ENCODE measurements around the gene OR5K3.

The OR5K3 gene

GRCh38 chr3:98404010-98404409 lies 13.5 kb downstream of the OR5K3 start:
- TF ChIP-seq TRIM28 (IDR thresholded peaks at IDR 0.05; ENCODE audit: borderline replicate concordance, low read length) (0 out of 2 replicates have a peak, but pooled peaks have one; percentile 48), ZNF600 (tag by site-specific recombination; IDR thresholded peaks at IDR 0.05) (no peak), SETDB1 (IDR thresholded peaks at IDR 0.05; ENCODE audit: insufficient read length, low read length) (peak; percentile 90), AEBP2 (tag by site-specific recombination; IDR thresholded peaks at IDR 0.05; ENCODE audit: borderline replicate concordance) (no peak), ZNF529 (tag by site-specific recombination; IDR thresholded peaks at IDR 0.05; ENCODE audit: insufficient replicate concordance) (peak; percentile 81)

GRCh38 chr3:98406034-98406433 lies 15.6 kb downstream of the OR5K3 start:
- Histone ChIP-seq H3K27ac (ENCODE audit: extremely low read depth, low read depth, low read length) (no peak overlapping the region), H3K4me3 (ENCODE audit: low read depth, low read length) (no peak overlapping the region), H3K9me3 (ENCODE audit: control insufficient read depth, insufficient read depth, low read depth, low read length) (no peaks in the 10 kb centered on the region), H3K4me1 (ENCODE audit: control insufficient read depth, insufficient read depth, low read length) (no peaks in the 10 kb centered on the region), H3K36me3 (ENCODE audit: control insufficient read depth in 2 of 2, insufficient read depth in 1 of 2, low read length in 2 of 2) (no peaks in the 10 kb centered on the region)
- TF ChIP-seq PRDM6 (tag by site-specific recombination; IDR thresholded peaks at IDR 0.05) (no peak), ZBTB17 (tag by site-specific recombination; IDR thresholded peaks at IDR 0.05) (no peak), ZNF521 (tag by site-specific recombination; IDR thresholded peaks at IDR 0.05) (no peak), ZNF621 (tag by site-specific recombination; IDR thresholded peaks at IDR 0.05) (no peak), ZNF155 (tag by site-specific recombination; IDR thresholded peaks at IDR 0.05) (no peak), ZNF211 (tag by site-specific recombination; IDR thresholded peaks at IDR 0.05; ENCODE audit: low read depth) (no peak), ZFP37 (tag by site-specific recombination; IDR thresholded peaks at IDR 0.05) (no peak), ZNF302 (tag by site-specific recombination; IDR thresholded peaks at IDR 0.05; ENCODE audit: low read depth) (no peak), AEBP2 (tag by site-specific recombination; IDR thresholded peaks at IDR 0.05; ENCODE audit: borderline replicate concordance) (no peak), ZNF426 (tag by site-specific recombination; IDR thresholded peaks at IDR 0.05) (no peak), ZNF530 (tag by site-specific recombination; IDR thresholded peaks at IDR 0.05; ENCODE audit: low read depth) (no peak)
- CTCF ChIA-PET, result no interaction called here
- POLR2A ChIA-PET, result no interaction called here

More at GRCh38 chr3:98404010-98404409, 13.5 kb downstream of the OR5K3 start:
- H3K9me3 ChIP-seq (ENCODE audit: control insufficient read depth, insufficient read depth, low read depth, low read length), result no peaks in the 10 kb centered on the region
- no peaks in the 10 kb centered on the region for H3K4me1 ChIP-seq (ENCODE audit: control insufficient read depth, insufficient read depth, low read length)
- ChIA-PET CTCF (no interaction called here), POLR2A (no interaction called here)
- H3K27ac ChIP-seq (ENCODE audit: extremely low read depth, low read depth, low read length), result no peak overlapping the region
- H3K36me3 ChIP-seq (ENCODE audit: control insufficient read depth in 2 of 2, insufficient read depth in 1 of 2, low read length in 2 of 2), result no peaks in the 10 kb centered on the region
- no peak overlapping the region for H3K4me3 ChIP-seq (ENCODE audit: low read depth, low read length)

GRCh38 chr3:98432575-98432974 lies 42.1 kb downstream of the OR5K3 start:
- POLR2A ChIA-PET, result no interaction called here
- CTCF ChIA-PET, result no interaction called here
- Histone ChIP-seq H3K36me3 (ENCODE audit: control insufficient read depth in 2 of 2, insufficient read depth in 1 of 2, low read length in 2 of 2) (no peaks in the 10 kb centered on the region), H3K4me3 (ENCODE audit: low read depth, low read length) (no peak overlapping the region), H3K27ac (ENCODE audit: extremely low read depth, low read depth, low read length) (no peak overlapping the region), H3K9me3 (ENCODE audit: control insufficient read depth, insufficient read depth, low read depth, low read length) (no peaks in the 10 kb centered on the region), H3K4me1 (ENCODE audit: control insufficient read depth, insufficient read depth, low read length) (no peaks in the 10 kb centered on the region)
- TF ChIP-seq ZSCAN4 (tag by site-specific recombination; IDR thresholded peaks at IDR 0.05) (no peak), ZSCAN30 (tag by site-specific recombination; IDR thresholded peaks at IDR 0.05) (no peak), ZNF280D (tag by site-specific recombination; IDR thresholded peaks at IDR 0.05) (no peak), ZNF350 (tag by site-specific recombination; IDR thresholded peaks at IDR 0.05) (no peak), ZNF155 (tag by site-specific recombination; IDR thresholded peaks at IDR 0.05) (no peak), ZNF148 (tag by site-specific recombination; IDR thresholded peaks at IDR 0.05; ENCODE audit: borderline replicate concordance) (no peak)

All from HEK293 (cell line).